GM12875 (cell line): ENCODE results near the gene PTPRG.

ENCODE experiments used
- H3K4me3 ChIP-seq: one replicate; pipeline ENCODE4 v1.5.1; 2011; ENCODE audit warnings: low read depth, low read length, control low read depth
- TF ChIP-seq, protein P1 (sequence below): IDR thresholded peaks from 2 replicates; pipeline ENCODE4 v1.5.1; 2011; ENCODE audit warnings: low read depth, mild to moderate bottlenecking, control low read depth, inconsistent platforms, low read length, moderate library complexity, borderline replicate concordance; ENCODE audit not compliant: insufficient read depth

Gene PTPRG

DNA sequence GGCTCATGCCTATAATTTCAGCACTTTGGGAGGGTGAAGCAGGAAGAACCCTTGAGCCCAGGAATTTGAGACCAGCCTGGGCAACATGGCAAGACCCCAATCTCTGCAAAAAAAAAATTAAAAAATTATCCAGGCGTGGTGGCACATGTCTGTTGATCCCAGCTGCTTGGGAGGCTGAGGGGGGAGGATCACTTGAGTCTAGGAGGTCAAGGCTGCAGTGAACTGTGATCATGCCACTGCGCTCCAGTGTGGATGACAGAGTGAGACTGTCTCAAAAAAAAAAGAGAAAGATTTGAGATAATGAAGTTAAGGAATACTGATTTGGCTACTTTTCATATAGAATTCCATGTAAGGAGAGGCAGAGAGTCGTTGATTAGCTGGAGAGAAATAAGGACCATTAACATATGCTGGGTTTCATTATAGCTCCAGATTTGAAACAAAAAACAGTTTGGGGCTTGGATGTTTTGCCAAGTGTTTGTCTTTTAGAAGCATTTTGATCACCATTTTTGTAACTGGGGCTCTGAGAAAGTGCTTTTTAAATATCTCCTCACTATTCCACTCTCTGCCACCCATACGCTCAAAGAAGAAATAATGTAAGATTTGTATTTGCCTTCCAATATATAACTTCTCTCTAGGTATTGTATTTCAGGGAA lies 597.8 kb downstream of the PTPRG start:
- no peak overlapping the region for H3K4me3 ChIP-seq
- TF ChIP-seq, protein P1, sequence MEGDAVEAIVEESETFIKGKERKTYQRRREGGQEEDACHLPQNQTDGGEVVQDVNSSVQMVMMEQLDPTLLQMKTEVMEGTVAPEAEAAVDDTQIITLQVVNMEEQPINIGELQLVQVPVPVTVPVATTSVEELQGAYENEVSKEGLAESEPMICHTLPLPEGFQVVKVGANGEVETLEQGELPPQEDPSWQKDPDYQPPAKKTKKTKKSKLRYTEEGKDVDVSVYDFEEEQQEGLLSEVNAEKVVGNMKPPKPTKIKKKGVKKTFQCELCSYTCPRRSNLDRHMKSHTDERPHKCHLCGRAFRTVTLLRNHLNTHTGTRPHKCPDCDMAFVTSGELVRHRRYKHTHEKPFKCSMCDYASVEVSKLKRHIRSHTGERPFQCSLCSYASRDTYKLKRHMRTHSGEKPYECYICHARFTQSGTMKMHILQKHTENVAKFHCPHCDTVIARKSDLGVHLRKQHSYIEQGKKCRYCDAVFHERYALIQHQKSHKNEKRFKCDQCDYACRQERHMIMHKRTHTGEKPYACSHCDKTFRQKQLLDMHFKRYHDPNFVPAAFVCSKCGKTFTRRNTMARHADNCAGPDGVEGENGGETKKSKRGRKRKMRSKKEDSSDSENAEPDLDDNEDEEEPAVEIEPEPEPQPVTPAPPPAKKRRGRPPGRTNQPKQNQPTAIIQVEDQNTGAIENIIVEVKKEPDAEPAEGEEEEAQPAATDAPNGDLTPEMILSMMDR: no peak

- TF ChIP-seq, protein P1: no peak
- no peak overlapping the region for H3K4me3 ChIP-seq
These were observed 598.3 kb downstream of the PTPRG start for GRCh38 chr3:62159709-62160092.

DNA sequence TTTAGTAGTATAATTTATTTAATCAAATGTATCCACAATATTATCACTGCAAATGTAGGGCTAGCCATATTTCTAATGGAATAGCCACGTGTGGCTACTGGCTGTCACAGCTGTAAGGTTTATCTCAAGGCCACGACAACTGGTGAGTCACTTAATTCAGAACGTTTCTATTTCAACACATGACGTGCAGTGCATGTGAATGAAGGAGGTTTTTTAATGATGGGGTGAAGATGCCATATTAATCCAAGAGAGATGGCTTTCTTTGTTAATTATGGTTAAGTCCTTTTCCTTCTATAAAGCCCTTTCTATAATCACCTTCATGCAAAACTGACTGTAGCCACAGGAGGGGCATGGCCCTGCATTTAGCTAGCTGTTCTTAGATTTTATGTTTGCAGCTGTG lies 600.0 kb downstream of the PTPRG start:
- TF ChIP-seq, protein P1: no peak
- no peak overlapping the region for H3K4me3 ChIP-seq

DNA sequence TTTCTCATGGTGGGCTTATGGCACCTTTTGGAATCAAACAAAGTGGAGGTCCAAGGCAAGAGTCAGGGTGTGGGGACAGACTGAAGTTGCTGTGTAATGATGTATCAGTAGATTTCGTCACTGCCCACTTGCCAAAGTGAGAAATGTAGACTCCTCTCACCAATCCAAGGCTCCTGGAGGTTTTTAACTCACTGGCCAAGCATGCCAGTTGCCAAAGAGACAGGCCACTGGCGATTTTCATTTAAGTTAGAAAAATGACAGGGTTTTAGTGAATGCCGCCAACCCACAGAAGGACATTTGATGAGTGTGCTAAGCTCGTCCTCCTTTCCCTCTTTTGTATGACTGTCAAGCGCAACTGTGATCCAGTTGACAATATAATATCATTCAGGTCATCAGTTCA lies 602.8 kb downstream of the PTPRG start:
- TF ChIP-seq, protein P1: no peak
- no peak overlapping the region for H3K4me3 ChIP-seq

- no peak overlapping the region for H3K4me3 ChIP-seq
- TF ChIP-seq, protein P1: no peak
These were observed 603.4 kb downstream of the PTPRG start for GRCh38 chr3:62164746-62165145.

- no peak overlapping the region for H3K4me3 ChIP-seq
- TF ChIP-seq, protein P1: no peak
These were observed 606.3 kb downstream of the PTPRG start for GRCh38 chr3:62167566-62168262.

DNA sequence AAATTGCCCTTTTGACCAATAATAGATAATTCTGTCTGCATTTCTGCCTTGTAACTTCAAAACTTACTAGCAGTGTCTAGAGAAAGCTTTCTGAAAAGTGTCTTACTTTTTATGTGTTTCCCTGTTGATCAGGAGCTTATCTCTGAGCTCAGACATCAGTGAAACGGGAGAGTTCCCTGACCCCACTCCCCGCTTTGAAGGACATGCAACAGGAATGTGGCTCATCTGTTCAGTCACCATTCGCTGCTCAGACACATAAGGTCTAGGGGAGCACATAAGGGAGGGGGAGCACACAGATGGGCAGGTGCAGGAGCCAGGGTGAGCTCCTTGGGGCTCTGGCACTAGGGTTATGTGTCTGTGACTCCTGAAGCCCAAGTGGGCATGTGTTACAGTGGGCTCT lies 607.0 kb downstream of the PTPRG start:
- no peak overlapping the region for H3K4me3 ChIP-seq
- TF ChIP-seq, protein P1: no peak
